GM21723 (cell line): Measurements from ENCODE around the gene PLXNA4.

Experiments
- ATAC-seq: cut with Tn5 transposase; IDR thresholded peaks from one replicate; pipeline ENCODE4 v1.9.1; 2021; ENCODE audit warnings: mild to moderate bottlenecking, moderate library complexity; ENCODE audit not compliant: unreplicated experiment

Gene PLXNA4

GRCh38 chr7:132592936-132593335, 16.7 kb upstream of the PLXNA4 start:
- ATAC-seq = no peak

DNA sequence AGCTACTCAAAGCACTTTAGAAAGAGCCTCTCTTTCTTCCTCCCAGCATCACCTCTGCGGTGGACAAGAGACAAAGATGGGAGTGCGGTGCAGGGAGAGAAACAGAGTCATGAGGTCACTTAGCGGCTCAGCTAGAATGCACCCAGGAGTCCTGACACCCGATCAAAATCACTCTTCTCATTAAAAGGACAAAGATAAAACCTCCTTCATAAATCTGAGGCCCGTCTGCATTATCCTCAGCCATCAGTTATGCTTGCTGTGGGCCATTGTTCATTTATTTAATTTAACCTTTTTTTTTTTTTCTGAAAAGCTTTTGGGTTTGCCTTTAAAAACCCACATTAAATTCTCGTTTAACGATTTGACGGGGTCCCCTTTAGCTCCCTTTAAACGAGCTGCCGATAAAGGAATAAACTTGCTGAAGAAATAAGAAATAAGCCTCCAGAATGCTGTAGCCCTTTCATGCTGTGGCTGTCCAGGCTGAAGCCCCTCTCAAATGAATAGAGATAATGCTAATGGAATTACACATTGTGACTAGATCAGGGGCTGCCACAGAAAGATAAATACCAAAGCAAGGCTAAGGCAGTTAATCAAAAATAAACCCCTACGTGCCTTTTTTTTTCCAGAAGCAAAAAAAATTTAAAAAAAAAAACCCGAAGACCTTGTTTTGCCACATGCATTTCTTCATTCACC, 16.1 kb upstream of the PLXNA4 start:
- ATAC-seq = no peak

DNA sequence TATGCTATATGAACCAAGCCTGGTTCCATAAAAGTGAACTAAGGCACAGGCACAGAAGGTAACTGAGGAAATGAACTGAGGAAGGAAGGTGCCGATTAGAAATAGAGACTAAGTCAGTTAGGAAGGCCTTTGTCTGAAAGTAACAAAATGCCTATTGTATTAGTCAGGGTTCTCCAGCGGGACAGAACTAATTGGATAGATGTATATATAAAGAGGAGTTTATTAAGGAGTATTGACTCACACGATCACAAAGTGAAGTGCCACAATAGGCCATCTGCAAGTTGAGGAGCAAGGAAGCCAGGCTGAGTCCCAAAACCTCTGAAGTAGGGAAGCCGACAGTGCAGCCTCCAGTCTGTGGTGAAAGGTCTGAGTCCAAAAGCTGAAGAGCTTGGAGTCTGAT, 13.9 kb upstream of the PLXNA4 start:
- no peak for ATAC-seq

GRCh38 chr7:132588596-132588995, 12.3 kb upstream of the PLXNA4 start:
- no peak for ATAC-seq

DNA sequence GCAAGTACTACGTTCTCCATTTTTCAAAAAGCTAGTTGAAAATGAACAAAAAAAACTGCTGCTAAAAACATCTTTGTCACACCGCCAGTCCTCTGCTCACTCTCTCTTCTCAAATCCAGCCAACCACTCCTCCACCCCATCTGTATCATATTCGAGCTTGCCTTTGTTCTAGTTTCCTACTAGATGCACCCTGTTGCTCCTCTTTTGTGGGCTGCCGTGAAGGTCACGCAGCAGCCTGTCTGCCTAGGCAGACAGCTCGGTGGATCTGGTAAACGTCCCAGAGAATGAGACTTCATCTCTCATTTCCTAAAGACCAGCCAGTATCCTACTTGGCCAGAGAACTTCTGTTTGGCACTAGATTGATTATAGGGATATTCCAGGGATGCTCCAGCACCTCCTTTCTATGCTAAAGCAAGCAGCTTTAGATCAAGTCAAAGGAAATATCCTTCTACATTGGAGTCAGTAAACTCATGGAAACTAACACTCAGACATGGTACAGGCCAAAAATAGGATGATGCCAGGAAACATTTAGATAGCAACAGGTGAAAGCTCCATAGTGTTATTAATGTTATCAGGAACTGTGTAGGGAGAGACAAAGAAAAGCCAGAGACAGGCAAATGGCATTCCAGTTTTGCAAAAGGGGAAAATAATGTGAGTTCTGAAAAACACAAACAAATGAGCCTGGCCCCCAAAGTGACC, 8.7 kb upstream of the PLXNA4 start:
- no peak for ATAC-seq

- no peak for ATAC-seq
These were observed 5.2 kb upstream of the PLXNA4 start for GRCh38 chr7:132581431-132581830.

- peak; percentile 72 for ATAC-seq
These were observed 4.5 kb upstream of the PLXNA4 start for GRCh38 chr7:132580717-132581285.

DNA sequence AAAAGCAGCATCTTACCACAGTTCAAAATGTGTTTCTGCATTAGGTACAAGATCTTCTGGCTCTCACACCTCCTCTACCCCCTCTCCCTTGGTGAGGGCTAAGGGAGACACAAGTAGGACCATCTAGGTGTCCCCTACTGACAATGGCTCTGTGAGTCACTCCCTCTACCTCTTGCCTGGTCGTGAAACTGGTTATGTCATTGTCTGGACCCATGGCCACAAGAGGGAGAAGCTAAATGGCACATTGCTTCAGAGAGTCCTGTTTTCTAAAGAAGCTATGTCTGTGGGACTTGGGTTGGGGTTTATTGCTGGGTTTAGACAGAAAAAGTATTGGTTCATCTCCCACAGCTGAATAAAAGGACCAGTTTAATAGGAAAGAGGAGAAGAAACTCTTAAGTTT, 4.0 kb upstream of the PLXNA4 start:
- no peak for ATAC-seq

DNA sequence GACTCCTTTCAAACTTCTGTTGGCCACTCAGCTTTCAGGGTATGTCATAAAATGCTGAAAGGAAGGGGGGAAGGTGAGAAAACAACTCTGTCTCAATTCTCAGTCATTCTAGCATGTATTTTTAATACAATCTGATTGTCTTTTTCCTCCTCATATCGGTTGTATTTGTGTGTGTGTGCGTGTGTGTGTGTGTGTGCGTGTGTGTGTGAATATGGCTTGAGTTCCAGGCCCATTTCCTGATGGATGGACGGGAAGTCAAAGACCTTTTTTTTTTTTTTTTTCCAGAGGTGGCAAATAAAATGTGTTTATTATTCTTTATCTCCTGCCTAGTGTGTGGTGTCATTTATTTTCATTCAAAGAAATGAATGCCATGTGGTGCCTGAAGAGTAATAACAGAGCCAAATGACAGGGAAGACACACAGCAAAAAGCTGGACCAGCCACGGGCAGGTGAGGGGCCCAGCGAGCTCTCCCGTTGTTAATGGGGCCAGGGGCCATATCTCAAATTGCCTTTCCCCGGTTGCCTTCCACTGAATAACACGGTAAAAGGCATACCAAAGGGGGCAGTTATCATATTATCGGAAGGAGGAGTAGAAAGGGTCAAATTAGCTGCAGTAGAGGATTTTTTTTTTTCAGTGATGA, 3.1 kb upstream of the PLXNA4 start:
- ATAC-seq = no peak

DNA sequence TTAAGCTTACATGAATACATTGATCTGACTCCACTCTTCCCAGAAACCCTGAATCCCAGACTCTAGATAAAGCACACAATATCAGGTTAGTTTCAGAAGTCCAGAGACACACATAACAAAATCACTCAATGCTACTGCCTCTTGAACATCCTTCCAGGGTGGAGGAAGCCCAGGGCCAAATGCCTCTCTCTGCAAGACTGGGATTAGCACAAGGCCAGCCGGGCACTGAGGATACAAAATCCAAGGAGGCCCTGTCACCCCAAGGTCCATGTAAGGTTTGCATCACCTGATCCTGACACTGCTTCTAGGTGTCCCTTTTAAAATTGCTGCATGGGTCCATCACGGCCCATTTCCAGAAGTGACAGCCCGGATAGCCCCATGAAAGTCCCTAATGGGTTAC, 2.6 kb upstream of the PLXNA4 start:
- ATAC-seq = no peak

DNA sequence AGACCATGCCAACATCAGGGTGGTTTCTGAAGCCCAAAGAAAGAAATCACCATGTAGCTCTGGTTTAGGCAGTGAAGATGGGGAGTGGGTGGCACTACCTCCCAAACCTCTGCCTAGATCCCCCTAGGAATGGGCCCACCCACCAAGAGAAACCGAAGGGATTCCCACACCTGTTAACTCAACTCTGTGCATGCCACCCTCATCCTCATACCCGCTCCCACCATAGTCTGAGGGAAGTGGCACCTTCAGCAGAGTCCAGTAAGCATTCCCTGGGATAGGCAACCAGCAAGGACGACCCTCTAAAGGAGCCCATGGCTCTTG, 1.7 kb upstream of the PLXNA4 start:
- no peak for ATAC-seq

DNA sequence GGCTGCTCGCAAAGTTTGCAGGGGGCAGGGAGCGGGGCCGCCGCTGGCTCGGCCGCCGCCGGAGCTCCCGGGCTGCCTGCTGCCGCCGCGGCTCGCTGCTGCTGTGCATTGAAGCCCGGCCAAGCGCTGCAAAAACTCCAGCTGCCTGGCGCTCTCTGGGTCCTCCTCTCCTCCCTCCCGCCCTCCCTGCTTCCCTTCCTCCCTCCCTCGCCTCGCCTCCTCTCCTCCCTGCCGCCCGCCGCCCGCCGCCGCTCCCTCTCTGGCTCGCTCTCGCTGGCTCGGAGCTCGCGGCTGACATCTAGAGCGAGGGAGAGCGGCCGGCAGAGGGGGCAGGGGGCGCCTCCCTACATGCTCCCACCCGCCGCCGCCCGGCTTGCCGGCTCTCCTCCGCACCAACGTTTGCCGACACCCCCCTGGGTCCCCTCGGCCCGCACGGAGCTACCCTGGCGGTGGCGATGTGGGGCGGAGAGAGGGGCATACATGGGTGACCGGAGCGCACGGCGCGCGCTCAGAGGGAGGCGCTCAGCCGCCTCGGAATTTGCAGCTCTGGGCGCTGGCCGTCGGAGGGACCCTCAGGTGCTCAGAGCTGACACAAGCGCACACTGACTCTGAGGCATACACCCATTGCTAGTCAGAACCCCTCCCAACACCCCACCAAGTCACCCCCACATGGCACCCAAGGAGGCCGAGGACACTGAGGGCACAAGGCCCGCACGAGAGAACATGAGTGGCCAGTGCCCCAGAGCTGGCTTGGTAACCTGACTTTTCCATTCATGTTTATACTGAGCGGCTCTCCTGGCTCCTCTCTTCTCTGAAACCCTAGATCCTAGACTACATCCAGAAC, 1.2 kb upstream of the PLXNA4 start:
- no peak for ATAC-seq

DNA sequence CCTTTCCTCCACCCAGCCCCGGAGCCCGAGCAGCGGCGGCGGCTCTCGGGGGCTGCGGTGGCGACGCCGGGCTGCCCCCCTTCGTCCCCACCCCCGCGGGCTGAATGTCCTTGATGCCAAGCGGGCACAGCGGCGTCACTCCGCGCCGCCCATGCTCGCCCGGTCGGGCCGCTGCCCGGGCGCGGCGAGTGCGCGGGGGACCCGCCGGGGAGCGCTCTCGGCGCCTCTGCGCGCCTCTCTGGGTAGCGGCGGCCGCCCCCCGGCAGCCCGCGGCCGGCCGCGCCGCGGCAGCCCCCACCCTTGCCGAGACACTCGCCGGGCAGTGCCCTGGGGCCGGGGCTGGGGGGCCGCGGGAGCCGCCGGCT, 433 bp upstream of the PLXNA4 start:
- ATAC-seq = no peak

DNA sequence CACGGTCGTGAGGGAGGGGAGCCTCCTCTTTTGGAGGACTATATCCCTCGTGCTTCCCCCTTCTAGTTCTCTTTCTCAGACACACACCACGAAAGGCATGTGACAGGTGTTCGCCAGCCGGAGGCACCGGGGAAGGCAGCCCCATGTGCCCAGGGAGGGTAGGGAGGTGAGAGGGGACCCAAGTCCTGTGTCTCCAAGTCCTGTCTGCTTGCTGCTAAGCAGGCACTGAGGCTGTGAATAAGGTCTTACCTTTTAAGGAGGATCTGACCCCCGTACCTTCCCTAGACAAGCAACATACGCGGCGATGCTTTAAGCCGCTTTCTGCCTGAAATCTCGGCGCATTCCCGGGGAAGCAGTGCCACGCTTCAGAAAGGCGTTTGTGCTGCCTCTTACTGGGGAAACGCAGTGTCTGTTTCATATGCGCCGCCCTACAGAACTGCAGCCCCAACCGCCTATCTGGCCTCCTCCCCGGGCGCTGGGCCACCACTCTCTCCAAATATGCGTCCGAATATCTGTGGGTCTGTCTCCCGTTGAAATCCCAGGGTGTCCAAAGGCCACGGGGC, 770 bp downstream of the PLXNA4 start:
- no peak for ATAC-seq

DNA sequence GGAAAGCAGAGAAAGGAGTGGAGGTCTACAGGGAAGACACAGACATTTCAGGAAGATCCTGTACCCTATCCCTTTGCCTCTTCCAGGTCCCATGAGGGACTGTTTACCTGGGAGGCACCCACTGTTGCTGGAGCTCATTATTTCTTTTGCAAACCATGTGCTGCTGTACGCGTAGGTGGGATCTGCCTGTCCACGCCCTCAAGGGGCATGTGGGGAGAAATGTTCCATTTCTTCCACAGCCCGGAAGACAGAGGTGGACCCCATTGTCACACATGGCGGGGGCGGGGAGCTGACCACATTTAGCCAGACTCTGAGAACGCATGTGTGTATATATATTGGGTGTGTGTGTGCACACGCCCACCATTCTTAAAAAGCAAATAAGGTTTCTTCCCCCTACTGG, 2.0 kb downstream of the PLXNA4 start:
- no peak for ATAC-seq

GRCh38 chr7:132573251-132573955, 2.9 kb downstream of the PLXNA4 start:
- ATAC-seq = no peak

DNA sequence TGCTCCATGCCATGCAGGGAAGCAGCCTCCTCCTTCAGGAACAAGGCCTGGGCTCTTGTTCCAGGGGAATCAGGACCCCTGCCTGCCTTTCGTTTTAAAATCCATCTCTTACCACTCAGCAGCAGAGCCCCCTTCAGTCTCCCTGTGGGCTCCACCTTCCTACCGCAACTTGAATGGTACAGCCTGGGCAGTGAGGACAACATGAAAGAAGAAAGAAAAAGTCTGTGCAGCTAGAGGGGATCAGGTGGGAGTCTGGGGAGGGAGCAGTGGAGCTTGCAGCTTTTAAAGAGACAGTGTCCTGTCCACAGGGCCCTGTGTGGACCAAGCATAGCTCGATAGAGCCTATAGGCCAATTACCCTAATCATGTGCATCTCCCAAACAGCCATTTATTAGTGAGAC, 3.7 kb downstream of the PLXNA4 start:
- no peak for ATAC-seq

- ATAC-seq = no peak
These were observed 4.3 kb downstream of the PLXNA4 start for GRCh38 chr7:132571970-132572369.

GRCh38 chr7:132569884-132570614, 6.2 kb downstream of the PLXNA4 start:
- no peak for ATAC-seq

DNA sequence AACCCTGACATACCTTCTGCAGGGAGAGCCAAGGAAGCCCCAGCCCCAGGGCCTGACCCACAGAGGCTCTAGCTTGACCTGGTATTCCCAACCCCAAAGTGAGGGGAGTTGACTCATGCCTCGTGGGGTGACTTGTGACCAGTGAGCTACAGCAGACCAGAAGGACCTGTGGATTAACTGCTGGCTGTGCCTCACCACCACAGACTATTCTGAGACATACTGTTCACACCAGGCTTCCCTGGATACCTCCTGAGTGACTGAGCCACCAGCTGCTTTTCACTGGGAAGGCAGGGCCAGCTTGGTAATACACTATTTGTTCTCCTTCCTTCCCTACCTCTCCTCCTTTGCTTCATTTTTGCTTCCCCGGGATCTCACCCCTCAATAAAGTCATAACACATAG, 7.3 kb downstream of the PLXNA4 start:
- no peak for ATAC-seq
